Endothelial cell of umbilical vein (primary cell): Measurements from ENCODE around the gene HPGD.

Experiments used
- CTCF ChIP-seq, 2 donors: IDR thresholded peaks; 1 replicate in 1 of 2; 2 replicates in 1 of 2; pipeline ENCODE4 v1.5.1; 2011; ENCODE audit warnings: low read length in 2 of 2, mild to moderate bottlenecking in 2 of 2, moderate library complexity in 2 of 2, control low read depth in 1 of 2, inconsistent platforms in 1 of 2, low read depth in 1 of 2; ENCODE audit not compliant: insufficient read depth in 1 of 2; ENCODE audit errors: extremely low read depth in 1 of 2
- JUN ChIP-seq: IDR thresholded peaks from 2 replicates; pipeline ENCODE4 v1.6.1; 2011; ENCODE audit warnings: borderline replicate concordance, low read depth; ENCODE audit not compliant: insufficient read length, insufficient read depth
- POLR2A ChIP-seq: IDR thresholded peaks from 2 replicates; pipeline ENCODE4 v1.6.1; 2012; ENCODE audit warnings: low read depth, mild to moderate bottlenecking, control low read depth, low read length
- POLR2AphosphoS5 ChIP-seq: IDR thresholded peaks from 2 replicates; pipeline ENCODE4 v1.6.1; 2012; ENCODE audit warnings: low read depth, mild to moderate bottlenecking, control low read depth, low read length, moderate library complexity; ENCODE audit not compliant: insufficient read depth

GRCh38 chr4:174549721-174550120 lies 27.4 kb upstream of the HPGD start:
- TF ChIP-seq CTCF (IDR thresholded peaks at IDR 0.05; ENCODE audit: extremely low read depth in 1 of 2, insufficient read depth in 1 of 2, low read depth in 1 of 2, low read length in 2 of 2) (no peak), POLR2A (no peak), POLR2AphosphoS5 (no peak), JUN (no peak)
